Rectal smooth muscle tissue (tissue), 1 donor: ENCODE data around the gene FBXL14.
A peak's percentile ranks its signal among the peaks of the same experiment; 100 is the strongest.

ENCODE experiments used
- H3K27ac ChIP-seq: one replicate; pipeline ENCODE4 v1.7.0; 2013; ENCODE audit warnings: low read depth, low read length, inconsistent platforms
- H3K27me3 ChIP-seq: one replicate; pipeline ENCODE4 v1.7.0; 2013; ENCODE audit warnings: low read length; ENCODE audit not compliant: control insufficient read depth, insufficient read depth
- H3K36me3 ChIP-seq: one replicate; pipeline ENCODE4 v1.7.0; 2013; ENCODE audit warnings: low read length; ENCODE audit not compliant: control insufficient read depth, insufficient read depth
- H3K4me1 ChIP-seq: one replicate; pipeline ENCODE4 v1.7.0; 2013; ENCODE audit warnings: low read length; ENCODE audit not compliant: control insufficient read depth, insufficient read depth
- H3K4me3 ChIP-seq: one replicate; pipeline ENCODE4 v1.7.0; 2013; ENCODE audit warnings: low read length
- H3K9ac ChIP-seq: one replicate; pipeline ENCODE4 v1.7.0; 2013; ENCODE audit warnings: low read length

Gene FBXL14

DNA sequence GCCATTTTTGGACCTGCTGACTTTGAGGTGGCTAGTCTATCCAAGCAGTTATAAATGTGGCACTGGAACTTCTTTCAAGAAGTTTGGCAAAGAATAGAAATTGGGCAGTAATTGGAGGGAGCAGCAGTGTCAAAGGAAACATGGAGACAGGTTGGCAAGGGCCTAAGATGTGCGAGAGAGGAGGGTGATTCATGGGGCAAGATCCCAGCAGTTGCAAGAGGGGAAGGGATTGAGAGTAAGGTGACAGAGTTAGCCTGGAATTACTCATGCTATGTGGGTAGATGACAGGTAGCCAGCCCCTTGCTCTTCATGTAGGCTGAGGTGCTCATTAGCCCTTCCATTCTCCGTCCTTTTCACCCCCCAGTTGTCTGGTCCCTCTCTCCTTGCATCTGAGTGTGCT lies 42.2 kb downstream of the FBXL14 start:
- H3K36me3 ChIP-seq, result no peaks in the 10 kb centered on the region
- no peaks in the 10 kb centered on the region for H3K4me1 ChIP-seq
- no peak overlapping the region for H3K9ac ChIP-seq
- H3K27ac ChIP-seq, result no peak overlapping the region
- no peak overlapping the region for H3K4me3 ChIP-seq
- H3K27me3 ChIP-seq, result no peaks in the 10 kb centered on the region

DNA sequence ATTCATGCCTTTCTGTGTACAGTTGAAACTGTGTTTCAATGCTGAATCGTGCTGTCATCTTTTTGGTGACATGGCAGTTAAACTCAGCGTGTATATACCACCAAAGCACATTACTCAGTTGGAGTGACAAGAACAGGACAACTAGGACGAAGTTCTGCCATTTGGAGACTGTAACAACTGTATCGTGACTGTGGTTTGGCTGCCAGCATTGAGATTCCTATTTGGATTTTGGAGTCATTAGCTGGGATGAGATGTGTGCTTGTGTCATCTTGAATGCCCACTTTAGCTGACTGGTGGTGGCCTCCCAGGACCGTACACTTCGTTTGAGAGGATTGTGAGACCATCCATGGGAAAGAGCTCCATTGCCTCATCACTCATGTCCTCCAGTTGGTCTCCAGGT lies 42.9 kb downstream of the FBXL14 start:
- Histone ChIP-seq H3K27ac (no peak overlapping the region), H3K27me3 (no peaks in the 10 kb centered on the region), H3K4me3 (no peak overlapping the region), H3K4me1 (no peaks in the 10 kb centered on the region), H3K36me3 (no peaks in the 10 kb centered on the region), H3K9ac (no peak overlapping the region)

GRCh38 chr12:1546931-1547640 lies 47.3 kb downstream of the FBXL14 start:
- no peaks in the 10 kb centered on the region for H3K4me1 ChIP-seq
- H3K27me3 ChIP-seq, result no peaks in the 10 kb centered on the region
- no peak overlapping the region for H3K4me3 ChIP-seq
- H3K9ac ChIP-seq, result no peak overlapping the region
- no peaks in the 10 kb centered on the region for H3K36me3 ChIP-seq
- H3K27ac ChIP-seq, result no peak overlapping the region

- Histone ChIP-seq H3K4me1 (no peaks in the 10 kb centered on the region), H3K27me3 (no peaks in the 10 kb centered on the region), H3K27ac (no peak overlapping the region), H3K4me3 (no peak overlapping the region), H3K36me3 (no peaks in the 10 kb centered on the region), H3K9ac (no peak overlapping the region)
Measured at GRCh38 chr12:1544996-1545700, 49.2 kb downstream of the FBXL14 start.

DNA sequence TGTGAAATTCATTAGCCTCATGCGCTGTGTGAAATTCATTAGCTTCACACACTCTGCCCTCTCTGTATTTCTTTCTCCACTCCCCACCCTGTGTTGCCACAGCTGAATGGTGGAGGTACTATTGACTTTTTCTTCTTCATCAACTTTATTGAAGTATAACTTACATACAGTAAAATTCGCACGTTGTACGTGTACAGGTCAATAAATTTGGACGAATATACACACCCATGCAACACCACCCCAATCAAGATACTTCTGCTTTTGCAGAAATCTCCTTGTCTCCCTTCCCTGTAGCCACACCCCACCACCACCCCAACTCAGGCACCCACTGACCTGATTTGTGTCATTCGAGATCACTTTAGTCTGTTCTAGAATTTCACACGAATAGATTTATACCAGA lies 51.8 kb downstream of the FBXL14 start:
- H3K27me3 ChIP-seq, result no peaks in the 10 kb centered on the region
- H3K9ac ChIP-seq, result no peak overlapping the region
- H3K4me1 ChIP-seq, result no peaks in the 10 kb centered on the region
- no peak overlapping the region for H3K27ac ChIP-seq
- no peaks in the 10 kb centered on the region for H3K36me3 ChIP-seq
- no peak overlapping the region for H3K4me3 ChIP-seq

DNA sequence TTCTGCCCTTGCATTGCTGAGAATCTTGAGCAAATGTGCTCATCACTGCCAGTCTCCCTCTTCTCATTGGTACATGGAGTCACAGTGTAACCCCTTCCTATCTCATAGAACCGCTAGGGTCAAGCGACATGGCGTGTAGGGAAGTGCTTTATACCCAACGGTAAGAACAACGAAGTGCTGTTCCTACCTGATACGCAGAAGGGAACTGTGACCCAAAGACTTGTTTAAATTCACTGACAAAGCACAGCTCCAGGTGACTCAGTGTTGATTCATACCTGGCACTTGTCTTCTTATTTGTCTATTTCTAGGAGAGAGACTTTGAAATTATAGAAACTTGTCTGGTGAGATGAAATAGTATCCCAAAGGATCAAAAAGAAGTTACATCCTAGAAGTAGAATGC lies 53.7 kb downstream of the FBXL14 start:
- no peaks in the 10 kb centered on the region for H3K36me3 ChIP-seq
- no peak overlapping the region for H3K27ac ChIP-seq
- no peaks in the 10 kb centered on the region for H3K4me1 ChIP-seq
- no peak overlapping the region for H3K9ac ChIP-seq
- H3K4me3 ChIP-seq, result no peak overlapping the region
- no peaks in the 10 kb centered on the region for H3K27me3 ChIP-seq

DNA sequence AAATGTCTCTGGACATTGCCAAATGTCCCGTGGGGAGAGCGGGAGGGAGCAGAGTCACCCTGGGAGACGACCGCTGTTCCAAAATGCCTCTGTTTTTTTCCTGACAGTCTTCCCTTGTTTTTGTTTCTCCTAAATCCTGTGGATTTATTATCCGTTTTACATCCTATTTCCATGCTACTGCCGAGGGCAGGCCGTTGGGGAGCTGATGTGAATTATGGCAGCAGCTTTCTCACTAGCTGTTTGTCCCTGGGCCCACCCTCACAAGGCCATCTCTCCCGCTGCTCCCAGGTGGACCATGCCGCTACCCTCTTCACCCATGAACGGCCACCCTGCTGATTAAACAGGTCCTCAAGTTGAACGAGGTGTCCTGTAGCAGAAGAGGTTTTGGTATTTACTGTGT lies 55.2 kb downstream of the FBXL14 start:
- Histone ChIP-seq H3K27ac (no peak overlapping the region), H3K4me3 (no peak overlapping the region), H3K9ac (no peak overlapping the region), H3K36me3 (no peaks in the 10 kb centered on the region), H3K4me1 (no peaks in the 10 kb centered on the region), H3K27me3 (no peaks in the 10 kb centered on the region)

DNA sequence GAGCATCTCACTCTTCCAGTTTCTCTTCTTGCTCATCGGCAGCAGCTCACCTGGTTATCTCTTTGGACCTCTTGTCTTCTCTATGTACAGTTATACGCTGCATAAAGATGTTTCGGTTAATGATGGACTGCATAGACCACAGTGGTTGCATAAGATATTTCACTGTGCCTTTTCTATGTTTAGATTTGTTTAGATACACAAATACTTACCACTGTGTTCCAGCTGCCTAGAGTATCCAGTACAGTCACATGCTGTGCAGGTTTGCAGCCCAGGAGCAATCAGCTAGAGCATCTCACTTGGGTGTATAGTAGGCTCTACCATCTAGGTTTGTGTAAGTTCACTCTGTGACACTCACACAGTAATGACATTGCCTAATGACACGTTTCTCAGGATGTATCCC lies 57.6 kb downstream of the FBXL14 start:
- Histone ChIP-seq H3K27ac (no peak overlapping the region), H3K4me1 (no peaks in the 10 kb centered on the region), H3K4me3 (no peak overlapping the region), H3K27me3 (peaks cover 6% of the 10 kb centered on the region), H3K9ac (no peak overlapping the region), H3K36me3 (no peaks in the 10 kb centered on the region)

GRCh38 chr12:1534748-1535147 lies 59.6 kb downstream of the FBXL14 start:
- H3K9ac ChIP-seq, result no peak overlapping the region
- H3K27me3 ChIP-seq, result peaks cover 11% of the 10 kb centered on the region
- no peaks in the 10 kb centered on the region for H3K4me1 ChIP-seq
- H3K36me3 ChIP-seq, result no peaks in the 10 kb centered on the region
- H3K4me3 ChIP-seq, result no peak overlapping the region
- H3K27ac ChIP-seq, result no peak overlapping the region

DNA sequence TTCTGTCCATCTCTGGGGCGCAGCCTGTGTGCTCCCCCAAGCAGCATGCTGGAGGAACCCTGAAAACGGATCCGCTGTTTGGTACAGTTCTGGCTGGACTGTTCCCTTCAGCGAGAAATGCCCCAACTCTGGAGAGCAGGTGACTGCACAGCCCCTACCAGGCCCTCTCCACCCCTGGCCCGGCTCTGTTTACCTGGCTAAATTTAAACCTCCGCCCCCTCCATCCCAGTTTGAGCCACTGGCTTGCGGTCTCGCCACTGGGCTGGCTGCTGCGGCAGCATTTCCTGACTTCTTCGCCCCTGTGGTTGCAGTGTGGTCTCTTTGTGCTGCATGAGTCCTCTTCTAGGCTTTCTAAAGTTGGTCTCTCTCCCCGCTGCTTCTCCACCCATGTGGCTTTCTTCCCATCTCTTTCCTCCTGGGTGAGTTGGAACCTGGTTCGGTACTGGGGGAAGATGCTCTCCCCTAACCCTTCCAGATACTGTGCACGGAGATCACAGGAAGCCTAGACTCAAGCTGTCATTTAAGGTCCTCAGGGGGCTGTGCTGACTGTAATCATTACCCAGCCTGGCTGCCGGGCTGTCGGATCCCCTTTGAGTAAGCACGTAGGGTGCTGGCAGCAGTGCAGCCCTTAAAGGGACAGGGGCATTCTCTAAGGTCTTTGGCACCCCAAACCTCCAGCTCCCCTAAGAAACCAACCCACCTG lies 60.6 kb downstream of the FBXL14 start:
- peak overlapping the region; percentile 9 for H3K4me3 ChIP-seq
- H3K27me3 ChIP-seq, result peaks cover 11% of the 10 kb centered on the region
- no peak overlapping the region for H3K27ac ChIP-seq
- H3K36me3 ChIP-seq, result no peaks in the 10 kb centered on the region
- no peaks in the 10 kb centered on the region for H3K4me1 ChIP-seq
- no peak overlapping the region for H3K9ac ChIP-seq

GRCh38 chr12:1533205-1533601 lies 61.2 kb downstream of the FBXL14 start:
- Histone ChIP-seq H3K4me3 (no peak overlapping the region), H3K36me3 (no peaks in the 10 kb centered on the region), H3K27ac (no peak overlapping the region), H3K4me1 (no peaks in the 10 kb centered on the region), H3K27me3 (peaks cover 11% of the 10 kb centered on the region), H3K9ac (no peak overlapping the region)

- H3K27ac ChIP-seq, result no peak overlapping the region
- no peak overlapping the region for H3K9ac ChIP-seq
- no peak overlapping the region for H3K4me3 ChIP-seq
- no peaks in the 10 kb centered on the region for H3K36me3 ChIP-seq
- no peaks in the 10 kb centered on the region for H3K4me1 ChIP-seq
- peaks cover 11% of the 10 kb centered on the region for H3K27me3 ChIP-seq
Measured at GRCh38 chr12:1532375-1533165, 61.8 kb downstream of the FBXL14 start.
